Epithelial cell of esophagus (primary cell): Measurements from ENCODE around the gene A2M.

Experiments used
- DNase-seq: peaks from one replicate; pipeline ENCODE4 v3.0.0; 2010; ENCODE audit warnings: low read depth
- H3K4me3 ChIP-seq: 2 replicates; pipeline ENCODE4 v1.5.1; 2011; ENCODE audit warnings: mild to moderate bottlenecking, low read length, control low read depth
- CTCF ChIP-seq: IDR thresholded peaks from 2 replicates; pipeline ENCODE4 v1.5.1; 2011; ENCODE audit warnings: low read depth, mild to moderate bottlenecking, low read length, control low read depth, inconsistent platforms; ENCODE audit not compliant: insufficient read depth; ENCODE audit errors: missing control alignments

Gene A2M

GRCh38 chr12:9091891-9092598 is 23.7 kb downstream of the A2M start:
- no peak for DNase-seq
- no peak for TF ChIP-seq CTCF
- no peak overlapping the region for H3K4me3 ChIP-seq

- no peak for DNase-seq
- TF ChIP-seq CTCF: no peak
Measured at GRCh38 chr12:9090220-9090619, 25.5 kb downstream of the A2M start.

GRCh38 chr12:9087087-9087835 is 28.5 kb downstream of the A2M start:
- no peak for TF ChIP-seq CTCF
- H3K4me3 ChIP-seq: no peak overlapping the region
- no peak for DNase-seq

More at GRCh38 chr12:9090220-9090619, 25.5 kb downstream of the A2M start:
- H3K4me3 ChIP-seq: no peak overlapping the region

GRCh38 chr12:9086087-9086486 is 29.6 kb downstream of the A2M start:
- TF ChIP-seq CTCF: no peak
- DNase-seq: no peak
- H3K4me3 ChIP-seq: no peak overlapping the region

GRCh38 chr12:9084417-9084816 is 31.3 kb downstream of the A2M start:
- TF ChIP-seq CTCF: no peak
- DNase-seq: no peak
- no peak overlapping the region for H3K4me3 ChIP-seq

- no peak overlapping the region for H3K4me3 ChIP-seq
- DNase-seq: no peak
- no peak for TF ChIP-seq CTCF
Measured at GRCh38 chr12:9083793-9084192, 31.9 kb downstream of the A2M start.
